K562 (cell line): ENCODE results near the gene PUDP. TPM values are rescaled to one million over a fixed set of nuclear protein-coding genes. Genes with fewer than 3 reads are reported as not detected.

Experiments
- BHLHE40 ChIP-seq: IDR thresholded peaks from 2 replicates; pipeline ENCODE4 v1.6.1; 2011; ENCODE audit warnings: low read length, improper control_type of control experiment
- DDX20 ChIP-seq: fragments of 450-650 bp; IDR thresholded peaks from 2 replicates; pipeline ENCODE4 v1.6.1; 2016; ENCODE audit warnings: missing genetic modification characterization, low read depth, mild to moderate bottlenecking, missing compliant biosample characterization, moderate library complexity
- FOXK1 ChIP-seq: sonication (generic); formaldehyde crosslinking; IDR thresholded peaks from 2 replicates; pipeline ENCODE4 v1.8.0; 2022; ENCODE audit warnings: missing genetic modification reagents, mild to moderate bottlenecking, borderline replicate concordance
- HCFC1 ChIP-seq: IDR thresholded peaks from 2 replicates; pipeline ENCODE4 v1.6.1; 2012; ENCODE audit warnings: low read depth, low read length, improper control_type of control experiment
- JUND ChIP-seq, 2 experiments: IDR thresholded peaks; 2 replicates in 1 of 2; 3 replicates in 1 of 2; pipeline ENCODE4 v1.6.1; 2011; ENCODE audit warnings: borderline replicate concordance in 2 of 2, low read depth in 2 of 2, low read length in 2 of 2, improper control_type of control experiment in 1 of 2, missing biosample characterization in 1 of 2, missing genetic modification characterization in 1 of 2, missing genetic modification reagents in 1 of 2
- MAFF ChIP-seq: IDR thresholded peaks from 2 replicates; pipeline ENCODE4 v1.6.1; 2012; ENCODE audit warnings: low read length, improper control_type of control experiment
- MYBL2 ChIP-seq, 2 experiments: fragments of 450-650 bp in 1 of 2; sonication (generic) in 1 of 2; formaldehyde crosslinking in 1 of 2; IDR thresholded peaks; 2 replicates each; pipeline versions ENCODE4 v1.6.1 to v1.8.1; 2017 to 2022; ENCODE audit warnings: borderline replicate concordance in 1 of 2, inconsistent platforms in 1 of 2, low read depth in 1 of 2, mild to moderate bottlenecking in 1 of 2, missing genetic modification reagents in 1 of 2, moderate library complexity in 1 of 2
- NFXL1 ChIP-seq: fragments of 450-650 bp; formaldehyde crosslinking; IDR thresholded peaks from 2 replicates; pipeline ENCODE4 v1.4.0; 2021; ENCODE audit warnings: mild to moderate bottlenecking
- SIN3A ChIP-seq, 2 experiments: fragments of 150-350 bp in 1 of 2; IDR thresholded peaks; 2 replicates each; pipeline ENCODE4 v1.6.1; 2011 to 2016; ENCODE audit warnings: borderline replicate concordance in 2 of 2, low read depth in 2 of 2, low read length in 2 of 2, mild to moderate bottlenecking in 2 of 2, moderate library complexity in 2 of 2; ENCODE audit not compliant: control insufficient read depth in 1 of 2
- ZFX ChIP-seq: sonication (generic); formaldehyde crosslinking; IDR thresholded peaks from 2 replicates; pipeline ENCODE4 v1.8.0; 2022; ENCODE audit warnings: mild to moderate bottlenecking, missing genetic modification reagents, moderate library complexity
- ZNF121 ChIP-seq: sonication (generic); formaldehyde crosslinking; conservative IDR thresholded peaks from 2 replicates; pipeline ENCODE4 v1.8.0; 2022; ENCODE audit warnings: missing genetic modification reagents
- ZNF583 ChIP-seq: fragments of 250-450 bp; sonication (Bioruptor Pico); IDR thresholded peaks from 2 replicates; pipeline ENCODE4 v1.4.0; 2020
- ZNF584 ChIP-seq: fragments of 200-800 bp; sonication (Bioruptor generic); IDR thresholded peaks from 2 replicates; pipeline ENCODE4 v1.6.1; 2016; ENCODE audit warnings: low read depth, mild to moderate bottlenecking, missing genetic modification characterization, missing compliant biosample characterization
- ZNF766 ChIP-seq: fragments of 200-800 bp; sonication (Bioruptor generic); conservative IDR thresholded peaks from 2 replicates; pipeline ENCODE4 v1.6.1; 2016; ENCODE audit warnings: missing genetic modification characterization, missing compliant biosample characterization
- polyA plus RNA-seq, 8 experiments: library from polyadenylated mRNA; depleted of rRNA in 4 of 8; stranded (reverse) in 5 of 8; unstranded in 3 of 8; fragments of >200 nt; fragmentation: Nextera tagmentation in 2 of 8; fragmentation: Illumina TruSeq in 1 of 8; extraction: Ambion mirVana in 2 of 8; extraction: Trizol in 1 of 8; gene quantifications; 2 replicates each; pipeline versions ENCODE4 v1.2.1 to v1.2.3, GENCODE V29; 2011 to 2014; ENCODE audit warnings: inconsistent platforms in 1 of 8, missing spikeins in 1 of 8
- total RNA-seq, 7 experiments: library from RNA; depleted of rRNA in 6 of 7; stranded (reverse); fragments of >200 nt in 6 of 7; fragmentation: Illumina TruSeq in 2 of 7; extraction: Trizol in 2 of 7; gene quantifications; 2 replicates each; pipeline versions ENCODE4 v1.2.1 to v1.2.3, GENCODE V29; 2011 to 2021; ENCODE audit warnings: low replicate concordance in 1 of 7
- TF ChIP-seq, protein P1 (sequence below): fragments of 450-650 bp; IDR thresholded peaks from 2 replicates; pipeline ENCODE4 v1.6.1; 2014; ENCODE audit warnings: low read depth, mild to moderate bottlenecking, moderate library complexity, borderline replicate concordance
- TF ChIP-seq, protein P2 (sequence below): sonication (generic); formaldehyde crosslinking; IDR thresholded peaks from 2 replicates; pipeline ENCODE4 v1.9.0; 2022; ENCODE audit warnings: mild to moderate bottlenecking, missing genetic modification reagents
- TF ChIP-seq, protein P3 (sequence below): sonication (generic); formaldehyde crosslinking; IDR thresholded peaks from 2 replicates; pipeline ENCODE4 v1.8.1; 2023; ENCODE audit warnings: mild to moderate bottlenecking, missing genetic modification reagents, moderate library complexity
- TF ChIP-seq, protein P4 (sequence below): sonication (generic); formaldehyde crosslinking; IDR thresholded peaks from 2 replicates; pipeline ENCODE4 v1.8.0; 2022; ENCODE audit warnings: missing genetic modification reagents, mild to moderate bottlenecking, moderate library complexity, borderline replicate concordance
- TF ChIP-seq, protein P5 (sequence below): fragments of 450-650 bp; IDR thresholded peaks from 2 replicates; pipeline ENCODE4 v1.6.1; 2016; ENCODE audit warnings: antibody characterized with exemption

PUDP gene
- total and polyA plus RNA-seq, 9 of the 15 experiments (the other 6 are each of a cell fraction or from before 2014, with no cell fraction given) = 13.6 to 63.0 (median 29.2) TPM

DNA sequence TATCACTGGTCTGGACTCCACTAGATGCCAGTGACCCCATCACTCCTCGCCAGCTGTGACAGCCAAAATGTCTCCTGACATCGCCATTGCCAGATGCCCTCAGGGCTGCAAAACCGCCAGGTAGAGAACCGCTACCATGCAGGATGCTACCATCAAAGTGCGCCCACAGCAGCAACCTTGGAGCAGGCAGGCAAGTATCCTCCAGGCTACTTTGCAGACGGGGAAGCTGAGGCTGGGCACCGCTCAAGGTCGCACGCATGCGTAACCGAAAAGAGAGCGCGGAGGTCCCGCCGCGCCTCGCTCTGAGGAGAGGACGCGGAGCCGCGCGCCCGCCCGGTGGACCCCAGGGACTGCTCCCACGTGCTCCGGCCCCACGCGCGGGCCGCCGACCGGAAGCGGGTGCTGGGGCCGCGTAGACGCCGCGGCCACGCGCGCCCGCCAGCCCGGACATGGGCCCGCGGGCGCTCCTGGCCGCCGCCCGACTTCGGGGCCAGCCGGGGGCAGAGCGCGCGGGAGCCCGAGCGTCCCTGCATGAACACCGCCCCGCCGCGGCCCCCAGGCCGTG lies 458 bp downstream of the PUDP start, which contains the start of gene STS (continued):
- TF ChIP-seq ZNF584 (CRISPR knock-in tag) (no peak), DDX20 (no peak), HCFC1 (no peak), ZNF121 (CRISPR knock-in tag) (no peak), ZFX (0 out of 2 replicates have a peak, but pooled peaks have one; percentile 47), MAFF (no peak), SIN3A (IDR thresholded peaks at IDR 0.05; ENCODE audit: borderline replicate concordance in 2 of 2, control insufficient read depth in 1 of 2, low read depth in 2 of 2, low read length in 2 of 2) (peak in 1 of 2 experiments; percentile 4; a peak in 1 of 4 replicates), ZNF583 (CRISPR knock-in tag) (no peak), ZNF766 (CRISPR knock-in tag) (0 out of 2 replicates have a peak, but pooled peaks have one; percentile 36), MYBL2 (IDR thresholded peaks at IDR 0.05; ENCODE audit: low read depth) (no peak), MYBL2 (CRISPR knock-in tag; IDR thresholded peaks at IDR 0.05; ENCODE audit: borderline replicate concordance) (no peak), NFXL1 (CRISPR knock-in tag) (no peak), BHLHE40 (no peak), FOXK1 (CRISPR knock-in tag) (no peak), JUND (IDR thresholded peaks at IDR 0.05; ENCODE audit: borderline replicate concordance, low read depth, low read length) (no peak), JUND (tag; IDR thresholded peaks at IDR 0.05; ENCODE audit: borderline replicate concordance, low read depth, low read length) (no peak)
- TF ChIP-seq, protein P1, sequence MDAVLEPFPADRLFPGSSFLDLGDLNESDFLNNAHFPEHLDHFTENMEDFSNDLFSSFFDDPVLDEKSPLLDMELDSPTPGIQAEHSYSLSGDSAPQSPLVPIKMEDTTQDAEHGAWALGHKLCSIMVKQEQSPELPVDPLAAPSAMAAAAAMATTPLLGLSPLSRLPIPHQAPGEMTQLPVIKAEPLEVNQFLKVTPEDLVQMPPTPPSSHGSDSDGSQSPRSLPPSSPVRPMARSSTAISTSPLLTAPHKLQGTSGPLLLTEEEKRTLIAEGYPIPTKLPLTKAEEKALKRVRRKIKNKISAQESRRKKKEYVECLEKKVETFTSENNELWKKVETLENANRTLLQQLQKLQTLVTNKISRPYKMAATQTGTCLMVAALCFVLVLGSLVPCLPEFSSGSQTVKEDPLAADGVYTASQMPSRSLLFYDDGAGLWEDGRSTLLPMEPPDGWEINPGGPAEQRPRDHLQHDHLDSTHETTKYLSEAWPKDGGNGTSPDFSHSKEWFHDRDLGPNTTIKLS = no peak
- TF ChIP-seq, protein P2, sequence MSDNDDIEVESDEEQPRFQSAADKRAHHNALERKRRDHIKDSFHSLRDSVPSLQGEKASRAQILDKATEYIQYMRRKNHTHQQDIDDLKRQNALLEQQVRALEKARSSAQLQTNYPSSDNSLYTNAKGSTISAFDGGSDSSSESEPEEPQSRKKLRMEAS (CRISPR knock-in tag) = peak; percentile 67
- TF ChIP-seq, protein P3, sequence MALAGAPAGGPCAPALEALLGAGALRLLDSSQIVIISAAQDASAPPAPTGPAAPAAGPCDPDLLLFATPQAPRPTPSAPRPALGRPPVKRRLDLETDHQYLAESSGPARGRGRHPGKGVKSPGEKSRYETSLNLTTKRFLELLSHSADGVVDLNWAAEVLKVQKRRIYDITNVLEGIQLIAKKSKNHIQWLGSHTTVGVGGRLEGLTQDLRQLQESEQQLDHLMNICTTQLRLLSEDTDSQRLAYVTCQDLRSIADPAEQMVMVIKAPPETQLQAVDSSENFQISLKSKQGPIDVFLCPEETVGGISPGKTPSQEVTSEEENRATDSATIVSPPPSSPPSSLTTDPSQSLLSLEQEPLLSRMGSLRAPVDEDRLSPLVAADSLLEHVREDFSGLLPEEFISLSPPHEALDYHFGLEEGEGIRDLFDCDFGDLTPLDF (CRISPR knock-in tag) = no peak
- TF ChIP-seq, protein P4, sequence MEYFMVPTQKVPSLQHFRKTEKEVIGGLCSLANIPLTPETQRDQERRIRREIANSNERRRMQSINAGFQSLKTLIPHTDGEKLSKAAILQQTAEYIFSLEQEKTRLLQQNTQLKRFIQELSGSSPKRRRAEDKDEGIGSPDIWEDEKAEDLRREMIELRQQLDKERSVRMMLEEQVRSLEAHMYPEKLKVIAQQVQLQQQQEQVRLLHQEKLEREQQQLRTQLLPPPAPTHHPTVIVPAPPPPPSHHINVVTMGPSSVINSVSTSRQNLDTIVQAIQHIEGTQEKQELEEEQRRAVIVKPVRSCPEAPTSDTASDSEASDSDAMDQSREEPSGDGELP = 0 out of 2 replicates have a peak, but pooled peaks have one; percentile 6
- TF ChIP-seq, protein P5, sequence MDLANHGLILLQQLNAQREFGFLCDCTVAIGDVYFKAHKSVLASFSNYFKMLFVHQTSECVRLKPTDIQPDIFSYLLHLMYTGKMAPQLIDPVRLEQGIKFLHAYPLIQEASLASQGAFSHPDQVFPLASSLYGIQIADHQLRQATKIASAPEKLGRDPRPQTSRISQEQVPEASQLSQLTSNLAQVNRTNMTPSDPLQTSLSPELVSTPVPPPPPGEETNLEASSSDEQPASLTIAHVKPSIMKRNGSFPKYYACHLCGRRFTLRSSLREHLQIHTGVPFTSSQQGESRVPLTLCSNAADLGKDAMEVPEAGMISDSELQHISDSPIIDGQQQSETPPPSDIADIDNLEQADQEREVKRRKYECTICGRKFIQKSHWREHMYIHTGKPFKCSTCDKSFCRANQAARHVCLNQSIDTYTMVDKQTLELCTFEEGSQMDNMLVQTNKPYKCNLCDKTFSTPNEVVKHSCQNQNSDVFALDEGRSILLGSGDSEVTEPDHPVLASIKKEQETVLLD = 0 out of 2 replicates have a peak, but pooled peaks have one; percentile 16
